Measurements from ENCODE around the gene FNDC5.

Gene FNDC5

DNA sequence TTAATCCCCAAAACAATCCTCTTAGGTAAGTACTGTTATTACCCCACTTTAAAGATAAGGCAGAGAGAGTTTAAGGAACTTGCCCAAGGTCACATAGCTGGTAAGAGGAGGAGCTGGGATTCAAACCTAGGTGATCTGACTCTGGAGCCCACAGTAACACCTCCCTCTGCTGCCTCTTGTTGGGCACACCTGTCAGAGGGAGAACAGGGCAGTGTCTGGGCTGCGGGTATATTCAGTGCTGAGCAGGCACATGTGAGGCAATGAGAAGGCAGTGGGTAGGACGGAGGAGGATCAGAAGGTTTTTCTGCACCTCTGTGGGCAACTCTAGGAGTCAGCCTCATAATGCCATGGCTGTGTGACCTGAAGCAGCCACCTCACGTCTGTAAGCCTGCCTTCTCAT is 17.4 kb upstream of the FNDC5 start:
- no peaks in the 10 kb centered on the region for H3K9me3 ChIP-seq (ENCODE audit: insufficient read depth, low read depth, low read length)
- H3K9ac ChIP-seq (ENCODE audit: low read depth, low read length): no peak overlapping the region
- peaks cover 94% of the 10 kb centered on the region for H3K27me3 ChIP-seq (ENCODE audit: insufficient read depth, low read length)
- H3K36me3 ChIP-seq (ENCODE audit: insufficient read depth, low read depth, low read length): no peaks in the 10 kb centered on the region
- H3K4me1 ChIP-seq (ENCODE audit: insufficient read depth, low read length): no peaks in the 10 kb centered on the region
- no peak overlapping the region for H3K27ac ChIP-seq (ENCODE audit: low read length)
- H3K4me3 ChIP-seq (ENCODE audit: low read length): no peak overlapping the region

DNA sequence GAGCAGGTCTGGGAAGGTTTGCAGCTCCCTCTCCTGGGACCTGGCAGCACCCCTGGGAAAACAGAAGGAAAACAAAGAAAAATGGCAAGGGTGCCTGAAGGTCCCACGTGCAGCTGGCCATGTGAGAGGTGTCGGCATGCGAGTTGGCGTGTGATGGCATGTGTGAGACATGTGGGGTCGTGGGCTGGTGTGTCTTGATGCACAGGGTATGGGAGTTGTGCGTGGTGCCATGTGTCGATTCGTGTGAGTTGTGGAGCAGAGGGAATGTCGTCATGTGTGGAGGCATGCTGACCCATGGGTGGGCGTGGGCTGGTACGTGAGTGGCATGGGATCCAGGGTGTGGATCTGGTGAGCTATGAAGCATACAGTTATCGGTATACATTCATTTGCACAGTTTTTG is 16.9 kb upstream of the FNDC5 start:
- no peaks in the 10 kb centered on the region for H3K36me3 ChIP-seq (ENCODE audit: insufficient read depth, low read depth, low read length)
- H3K4me3 ChIP-seq (ENCODE audit: low read length): no peak overlapping the region
- no peaks in the 10 kb centered on the region for H3K9me3 ChIP-seq (ENCODE audit: insufficient read depth, low read depth, low read length)
- H3K4me1 ChIP-seq (ENCODE audit: insufficient read depth, low read length): no peaks in the 10 kb centered on the region
- no peak overlapping the region for H3K27ac ChIP-seq (ENCODE audit: low read length)
- no peak overlapping the region for H3K9ac ChIP-seq (ENCODE audit: low read depth, low read length)
- peaks cover 92% of the 10 kb centered on the region for H3K27me3 ChIP-seq (ENCODE audit: insufficient read depth, low read length)

DNA sequence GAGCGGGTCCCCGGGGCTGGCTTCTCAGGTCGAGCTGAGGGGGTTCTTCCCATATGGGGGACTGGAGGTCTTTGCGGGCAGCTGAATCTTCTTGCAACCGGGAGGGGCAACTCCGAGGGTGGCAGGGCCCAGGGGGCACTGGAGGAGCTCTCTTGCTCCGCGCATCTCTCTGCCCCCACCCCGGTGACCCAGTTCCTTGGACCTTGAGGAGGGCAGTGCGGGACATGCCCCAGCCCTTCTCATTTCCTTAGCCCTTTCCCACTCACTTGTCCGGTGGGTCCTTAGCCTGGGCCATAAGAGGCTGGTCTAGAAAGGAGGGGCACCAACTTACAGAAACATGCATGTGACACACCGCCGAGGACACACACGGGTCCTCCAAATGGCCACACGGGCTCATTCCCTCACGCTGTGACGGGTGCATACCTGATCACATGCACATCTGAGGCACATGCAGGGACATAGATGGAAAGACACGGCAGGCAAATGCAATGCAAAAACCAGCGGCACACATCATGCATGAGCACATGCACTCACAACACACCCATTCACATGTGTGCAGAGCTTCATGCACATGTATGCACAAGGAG is 16.2 kb upstream of the FNDC5 start:
- Histone ChIP-seq H3K36me3 (ENCODE audit: insufficient read depth, low read depth, low read length) (no peaks in the 10 kb centered on the region), H3K9ac (ENCODE audit: low read depth, low read length) (no peak overlapping the region), H3K9me3 (ENCODE audit: insufficient read depth, low read depth, low read length) (no peaks in the 10 kb centered on the region), H3K27me3 (ENCODE audit: insufficient read depth, low read length) (peaks cover 85% of the 10 kb centered on the region), H3K27ac (ENCODE audit: low read length) (no peak overlapping the region), H3K4me3 (ENCODE audit: low read length) (no peak overlapping the region), H3K4me1 (ENCODE audit: insufficient read depth, low read length) (no peaks in the 10 kb centered on the region)

DNA sequence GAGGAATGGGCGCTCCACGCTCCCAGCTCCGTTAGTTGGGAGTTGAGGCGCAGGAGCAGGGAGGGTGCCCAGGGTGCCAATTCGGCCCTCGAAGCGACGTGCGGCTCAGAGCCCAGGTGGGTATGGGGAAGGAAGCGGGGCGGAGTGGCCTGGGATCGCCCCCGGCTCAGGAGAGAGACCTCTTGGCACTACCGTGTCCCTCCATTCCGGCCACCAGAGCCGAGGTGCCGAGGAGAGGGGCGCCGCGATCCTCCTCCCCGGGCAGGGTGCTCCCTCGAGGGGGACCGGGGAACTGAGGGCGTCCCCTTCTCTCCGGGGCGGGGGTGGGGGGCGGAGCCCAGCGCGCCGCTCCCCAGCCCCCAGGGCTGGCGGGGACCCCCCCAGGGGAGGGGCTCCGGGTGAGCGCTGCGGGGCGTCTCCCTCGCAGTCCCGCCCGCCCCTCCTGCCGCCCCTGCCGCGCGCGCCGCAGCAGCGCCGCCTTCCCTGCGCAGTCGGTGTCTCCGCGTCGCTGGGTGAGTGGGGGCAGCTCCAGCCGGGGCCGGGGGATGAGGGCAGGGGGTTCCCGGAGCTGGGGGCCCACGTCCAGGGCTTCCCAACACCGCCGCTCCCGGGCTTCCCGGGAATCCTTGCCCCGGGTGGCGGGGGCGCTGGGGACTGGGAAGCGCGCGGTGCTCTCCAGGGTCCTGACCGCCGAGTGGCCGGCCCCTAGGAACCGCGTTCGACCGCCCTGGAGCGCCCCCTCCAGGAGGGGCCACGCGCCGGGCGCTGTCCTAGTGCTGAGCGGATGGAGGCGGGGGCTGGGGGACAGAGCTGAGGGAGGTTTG is 15.5 kb upstream of the FNDC5 start, which contains the start of gene HPCA:
Gene HPCA, plus strand, starts transcription at position 488 of the 824 bp plus-strand sequence. CDS start 2,408 bp downstream, outside the sequence.
- H3K4me1 ChIP-seq (ENCODE audit: insufficient read depth, low read length): no peaks in the 10 kb centered on the region
- H3K9ac ChIP-seq (ENCODE audit: low read depth, low read length): no peak within 1 kb of the TSS
- H3K27ac ChIP-seq (ENCODE audit: low read length): no peak within 1 kb of the TSS
- no peaks in the 10 kb centered on the region for H3K36me3 ChIP-seq (ENCODE audit: insufficient read depth, low read depth, low read length)
- peak within 1 kb of the TSS; percentile 14; the same call in 1 of the 2 replicates for H3K4me3 ChIP-seq (ENCODE audit: low read length)
- no peaks in the 10 kb centered on the region for H3K9me3 ChIP-seq (ENCODE audit: insufficient read depth, low read depth, low read length)
- peaks cover 78% of the 10 kb centered on the region for H3K27me3 ChIP-seq (ENCODE audit: insufficient read depth, low read length)

DNA sequence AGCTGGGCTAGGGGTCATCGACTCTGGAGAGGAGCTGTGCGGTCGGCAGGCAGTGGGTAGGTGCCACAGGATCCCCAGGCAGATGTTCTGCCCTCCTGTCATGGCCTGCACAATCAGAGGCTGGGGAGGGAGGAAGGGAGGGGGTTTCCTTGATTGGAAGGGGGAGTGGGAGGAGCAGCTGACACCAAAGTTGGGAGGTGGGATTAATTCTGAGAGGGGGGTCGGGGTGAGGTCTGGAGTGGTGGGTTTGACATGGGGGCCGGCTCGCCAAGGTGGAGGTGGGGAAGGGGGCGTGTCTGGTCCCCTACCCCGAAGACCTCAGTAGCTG is 14.9 kb upstream of the FNDC5 start:
- Histone ChIP-seq H3K27me3 (ENCODE audit: insufficient read depth, low read length) (peaks cover 73% of the 10 kb centered on the region), H3K36me3 (ENCODE audit: insufficient read depth, low read depth, low read length) (no peaks in the 10 kb centered on the region), H3K4me3 (ENCODE audit: low read length) (no peak overlapping the region), H3K9me3 (ENCODE audit: insufficient read depth, low read depth, low read length) (no peaks in the 10 kb centered on the region), H3K27ac (ENCODE audit: low read length) (no peak overlapping the region), H3K9ac (ENCODE audit: low read depth, low read length) (no peak overlapping the region), H3K4me1 (ENCODE audit: insufficient read depth, low read length) (no peaks in the 10 kb centered on the region)

DNA sequence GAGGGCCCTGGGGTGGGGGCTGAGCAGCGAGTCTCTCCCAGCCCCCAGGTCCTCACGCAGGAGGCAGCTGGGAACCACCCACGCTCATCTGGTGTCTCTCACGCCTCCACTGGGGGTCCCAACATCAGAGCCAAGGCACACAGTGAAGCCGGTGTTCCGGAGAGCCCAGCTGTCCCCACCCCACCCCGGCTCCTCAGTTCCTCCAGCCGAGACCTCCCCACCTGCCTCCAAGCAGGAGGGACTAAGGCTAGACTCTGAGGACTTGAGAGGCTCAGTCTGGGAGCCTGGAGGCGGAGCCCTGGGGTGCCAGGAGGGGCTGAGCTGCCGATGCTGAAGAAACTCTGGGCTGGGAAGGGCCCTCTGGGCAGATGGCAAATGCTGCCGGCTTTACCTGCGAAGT is 14.0 kb upstream of the FNDC5 start:
- Histone ChIP-seq H3K9ac (ENCODE audit: low read depth, low read length) (no peak overlapping the region), H3K4me3 (ENCODE audit: low read length) (no peak overlapping the region), H3K36me3 (ENCODE audit: insufficient read depth, low read depth, low read length) (no peaks in the 10 kb centered on the region), H3K4me1 (ENCODE audit: insufficient read depth, low read length) (no peaks in the 10 kb centered on the region), H3K9me3 (ENCODE audit: insufficient read depth, low read depth, low read length) (no peaks in the 10 kb centered on the region), H3K27ac (ENCODE audit: low read length) (no peak overlapping the region), H3K27me3 (ENCODE audit: insufficient read depth, low read length) (peaks cover 63% of the 10 kb centered on the region)

DNA sequence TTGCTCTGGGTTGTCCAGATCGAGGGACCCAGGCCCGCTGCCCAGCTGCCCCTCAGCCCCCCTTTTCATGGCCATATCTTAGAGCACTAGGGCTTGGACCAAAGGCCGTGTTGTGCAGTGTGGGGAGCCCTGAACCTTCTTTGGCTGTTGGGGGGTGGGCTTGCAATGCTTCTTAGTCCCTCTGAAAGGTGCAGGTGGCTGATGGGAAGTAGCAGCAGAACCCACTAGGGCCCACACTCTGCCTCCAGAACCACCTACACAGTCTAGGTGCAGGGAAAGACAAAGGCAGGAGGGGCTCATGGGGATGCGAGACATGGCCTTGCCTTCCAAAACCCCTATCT is 13.3 kb upstream of the FNDC5 start:
- no peak overlapping the region for H3K4me3 ChIP-seq (ENCODE audit: low read length)
- H3K9me3 ChIP-seq (ENCODE audit: insufficient read depth, low read depth, low read length): no peaks in the 10 kb centered on the region
- no peak overlapping the region for H3K9ac ChIP-seq (ENCODE audit: low read depth, low read length)
- no peaks in the 10 kb centered on the region for H3K36me3 ChIP-seq (ENCODE audit: insufficient read depth, low read depth, low read length)
- no peak overlapping the region for H3K27ac ChIP-seq (ENCODE audit: low read length)
- no peaks in the 10 kb centered on the region for H3K4me1 ChIP-seq (ENCODE audit: insufficient read depth, low read length)
- H3K27me3 ChIP-seq (ENCODE audit: insufficient read depth, low read length): peaks cover 56% of the 10 kb centered on the region

DNA sequence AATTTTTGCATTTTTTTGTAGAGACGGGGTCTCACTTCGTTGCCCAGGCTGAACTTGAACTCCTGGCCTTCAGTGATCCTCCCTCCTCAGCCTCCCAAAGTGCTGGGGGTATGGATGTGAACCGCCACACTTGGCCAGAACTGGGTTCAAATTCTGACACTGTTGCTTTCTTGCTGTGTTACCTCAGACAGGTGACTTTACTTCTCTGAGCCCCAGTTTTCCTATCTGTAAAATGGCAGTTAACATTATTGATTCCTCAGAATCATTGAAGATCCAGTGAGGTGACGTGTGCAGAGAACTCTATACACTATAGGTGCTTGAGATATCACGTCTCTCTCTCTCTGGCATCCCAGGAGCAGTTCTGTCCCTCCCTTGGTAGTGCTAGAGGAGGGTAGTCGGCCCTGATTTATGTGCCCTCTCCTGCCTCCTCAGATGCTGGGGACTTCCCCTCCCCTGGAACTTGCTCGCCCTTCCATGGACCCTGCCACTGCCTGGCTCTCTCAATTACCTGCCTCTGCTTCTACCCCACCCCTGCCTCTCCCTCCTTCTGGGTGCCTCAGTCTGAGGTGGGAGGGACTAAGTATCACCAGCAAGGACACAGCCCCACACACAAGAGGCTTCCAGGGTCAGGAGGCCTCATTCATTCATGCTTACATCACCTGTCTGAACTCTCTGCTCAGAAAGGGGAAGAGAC is 12.8 kb upstream of the FNDC5 start:
- Histone ChIP-seq H3K9me3 (ENCODE audit: insufficient read depth, low read depth, low read length) (no peaks in the 10 kb centered on the region), H3K36me3 (ENCODE audit: insufficient read depth, low read depth, low read length) (no peaks in the 10 kb centered on the region), H3K4me1 (ENCODE audit: insufficient read depth, low read length) (no peaks in the 10 kb centered on the region), H3K9ac (ENCODE audit: low read depth, low read length) (no peak overlapping the region), H3K27me3 (ENCODE audit: insufficient read depth, low read length) (peaks cover 51% of the 10 kb centered on the region), H3K4me3 (ENCODE audit: low read length) (no peak overlapping the region), H3K27ac (ENCODE audit: low read length) (no peak overlapping the region)

DNA sequence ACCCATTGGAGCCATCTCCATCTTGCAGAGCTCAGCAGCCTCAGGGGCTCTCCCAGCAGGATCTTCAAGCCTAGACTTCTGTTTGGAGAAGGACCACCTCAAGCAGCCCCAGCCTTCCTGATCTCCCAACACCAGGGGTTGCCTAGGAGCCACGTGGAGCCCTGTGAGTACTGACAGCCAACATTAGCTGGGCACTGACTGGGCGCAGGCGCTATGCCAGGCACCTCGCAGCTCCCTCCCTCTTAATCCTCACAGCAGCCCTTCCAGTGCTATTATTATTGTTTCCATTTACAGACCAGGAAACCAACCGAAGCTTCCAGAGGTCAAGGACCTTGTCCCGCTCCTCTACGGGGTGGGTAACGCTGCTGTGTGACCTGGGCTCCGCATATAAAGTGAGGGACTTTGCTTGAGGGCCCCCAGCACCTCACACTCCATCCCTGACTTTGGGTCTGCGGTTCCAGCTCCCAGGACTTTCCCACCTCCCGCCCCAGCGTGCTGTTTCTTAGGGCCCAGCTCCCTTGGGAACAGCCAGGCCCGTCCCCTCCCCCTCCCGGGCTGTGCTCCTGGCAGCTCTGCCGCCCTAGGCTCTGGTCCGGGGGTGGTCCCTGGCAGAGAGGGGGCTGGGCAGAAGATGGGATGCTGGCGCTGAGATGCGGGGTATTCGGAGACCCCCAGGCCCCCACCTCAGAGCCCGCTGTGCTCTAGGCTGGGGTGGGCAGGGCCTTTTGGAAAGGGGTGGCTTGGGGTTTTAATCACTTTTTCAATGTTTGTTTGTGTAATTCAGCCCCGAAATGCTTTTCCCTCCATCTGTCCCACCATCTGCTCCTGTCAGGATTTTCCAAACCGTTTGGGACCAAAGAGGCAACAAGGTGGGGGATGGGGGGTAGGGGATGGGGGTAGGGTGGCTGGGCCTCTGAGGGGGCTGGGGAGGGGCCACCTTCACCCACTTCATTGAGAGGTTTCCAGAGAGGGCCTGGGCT is 11.4 kb upstream of the FNDC5 start:
- Histone ChIP-seq H3K9me3 (ENCODE audit: insufficient read depth, low read depth, low read length) (no peaks in the 10 kb centered on the region), H3K27me3 (ENCODE audit: insufficient read depth, low read length) (peaks cover 38% of the 10 kb centered on the region), H3K27ac (ENCODE audit: low read length) (no peak overlapping the region), H3K36me3 (ENCODE audit: insufficient read depth, low read depth, low read length) (no peaks in the 10 kb centered on the region), H3K4me3 (ENCODE audit: low read length) (no peak overlapping the region), H3K4me1 (ENCODE audit: insufficient read depth, low read length) (no peaks in the 10 kb centered on the region; the same call in 1 of the 2 replicates), H3K9ac (ENCODE audit: low read depth, low read length) (no peak overlapping the region)

DNA sequence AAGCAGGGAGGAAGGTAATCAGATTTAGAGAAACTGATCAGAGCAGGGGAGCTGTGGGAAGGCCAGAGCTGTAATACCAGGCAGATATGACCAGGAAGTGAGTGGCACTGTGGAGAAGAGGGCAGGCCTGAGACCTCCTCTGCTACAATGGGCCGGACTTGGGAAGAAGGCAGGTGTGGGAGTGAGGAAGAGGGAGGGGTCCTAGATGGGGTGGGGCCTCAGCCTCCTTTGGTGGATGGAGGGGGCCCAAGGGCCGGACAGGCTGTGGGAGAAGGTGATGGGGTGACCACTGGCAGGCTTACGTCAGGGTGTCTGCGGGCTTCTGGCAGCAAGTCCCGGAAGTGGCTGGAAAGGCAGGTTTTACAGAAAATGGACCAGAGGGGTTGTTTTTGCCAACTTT is 10.6 kb upstream of the FNDC5 start:
- Histone ChIP-seq H3K4me1 (ENCODE audit: insufficient read depth, low read length) (peaks cover 3% of the 10 kb centered on the region; the same call in 1 of the 2 replicates), H3K4me3 (ENCODE audit: low read length) (no peak overlapping the region), H3K36me3 (ENCODE audit: insufficient read depth, low read depth, low read length) (no peaks in the 10 kb centered on the region), H3K27me3 (ENCODE audit: insufficient read depth, low read length) (peaks cover 31% of the 10 kb centered on the region), H3K9ac (ENCODE audit: low read depth, low read length) (no peak overlapping the region), H3K27ac (ENCODE audit: low read length) (no peak overlapping the region), H3K9me3 (ENCODE audit: insufficient read depth, low read depth, low read length) (no peaks in the 10 kb centered on the region)

DNA sequence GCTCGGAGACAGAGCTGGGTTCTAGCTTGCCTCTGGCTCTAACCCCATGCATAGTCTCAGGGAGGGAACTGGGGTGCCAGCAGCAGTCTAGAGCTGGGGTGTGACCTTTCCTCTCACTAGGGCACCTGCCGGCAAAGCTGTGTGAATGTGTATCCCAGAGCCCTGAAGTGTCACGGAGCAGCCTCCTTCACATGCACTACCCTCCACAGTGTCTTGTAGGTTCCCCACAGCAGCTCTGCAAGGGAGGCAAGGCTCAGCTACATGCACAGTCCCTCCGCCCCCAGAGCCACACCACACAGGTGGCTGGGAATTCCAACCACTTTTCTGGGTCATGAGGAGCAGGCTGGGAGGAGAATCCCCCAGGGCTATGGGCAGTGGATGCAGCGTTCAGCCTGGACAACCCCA is 7.9 kb upstream of the FNDC5 start:
- peaks cover 5% of the 10 kb centered on the region; the same call in 1 of the 2 replicates for H3K4me1 ChIP-seq (ENCODE audit: insufficient read depth, low read length)
- H3K9me3 ChIP-seq (ENCODE audit: insufficient read depth, low read depth, low read length): no peaks in the 10 kb centered on the region
- no peak overlapping the region for H3K4me3 ChIP-seq (ENCODE audit: low read length)
- H3K27me3 ChIP-seq (ENCODE audit: insufficient read depth, low read length): peaks cover 5% of the 10 kb centered on the region; the same call in 1 of the 2 replicates
- no peaks in the 10 kb centered on the region for H3K36me3 ChIP-seq (ENCODE audit: insufficient read depth, low read depth, low read length)
- no peak overlapping the region for H3K9ac ChIP-seq (ENCODE audit: low read depth, low read length)
- no peak overlapping the region for H3K27ac ChIP-seq (ENCODE audit: low read length)
